Karpas-422 (cell line): ENCODE measurements around the gene PPP4R3B. TPM values are rescaled to one million over a fixed set of nuclear protein-coding genes. Genes with fewer than 3 reads are reported as not detected.

Experiments used
- DNase-seq: peaks from one replicate; pipeline ENCODE4 v3.0.0-alpha.2; 2015
- H2AFZ ChIP-seq: fragments of 200-600 bp; sonication (generic); 2 replicates; pipeline ENCODE4 v1.6.1; 2014; ENCODE audit warnings: antibody characterized with exemption, low read length, mixed read lengths
- H3K27ac ChIP-seq: fragments of 200-600 bp; sonication (generic); 2 replicates; pipeline ENCODE4 v1.5.1; 2014; ENCODE audit warnings: mild to moderate bottlenecking, low read length, moderate library complexity
- H3K27me3 ChIP-seq: fragments of 200-600 bp; sonication (generic); 2 replicates; pipeline ENCODE4 v1.6.1; 2014; ENCODE audit warnings: low read length, mixed read lengths
- H3K36me3 ChIP-seq: fragments of 200-600 bp; sonication (generic); 2 replicates; pipeline ENCODE4 v1.6.1; 2014; ENCODE audit warnings: low read length, mixed read lengths; ENCODE audit not compliant: insufficient read depth
- H3K4me1 ChIP-seq: fragments of 200-600 bp; sonication (generic); 2 replicates; pipeline ENCODE4 v1.6.1; 2014; ENCODE audit warnings: mild to moderate bottlenecking, low read length, mixed read lengths
- H3K4me2 ChIP-seq: fragments of 200-600 bp; sonication (generic); 2 replicates; pipeline ENCODE4 v1.6.1; 2014; ENCODE audit warnings: low read length, low read depth, mild to moderate bottlenecking; ENCODE audit not compliant: poor library complexity, severe bottlenecking
- H3K4me3 ChIP-seq: fragments of 200-600 bp; sonication (generic); 2 replicates; pipeline ENCODE4 v1.5.1; 2014; ENCODE audit warnings: mild to moderate bottlenecking, antibody characterized with exemption, low read length, mixed read lengths
- H3K79me2 ChIP-seq: fragments of 200-600 bp; sonication (generic); 2 replicates; pipeline ENCODE4 v1.6.1; 2014; ENCODE audit warnings: mild to moderate bottlenecking, low read length, mixed read lengths
- H3K9ac ChIP-seq: fragments of 200-600 bp; sonication (generic); 2 replicates; pipeline ENCODE4 v1.6.0; 2014; ENCODE audit warnings: low read length
- H3K9me2 ChIP-seq: fragments of 200-600 bp; sonication (generic), shearing (Covaris generic); replicated peaks from 2 replicates; pipeline ENCODE4 v1.6.0; 2014; ENCODE audit warnings: mild to moderate bottlenecking, low read length, moderate library complexity; ENCODE audit not compliant: insufficient read depth
- H3K9me3 ChIP-seq: fragments of 300-700, 200-600 bp; sonication (generic); 2 replicates; pipeline ENCODE4 v1.6.1; 2014; ENCODE audit warnings: low read length, mixed read lengths
- H4K20me1 ChIP-seq: fragments of 200-600 bp; sonication (generic); 2 replicates; pipeline ENCODE4 v1.6.1; 2014; ENCODE audit warnings: mild to moderate bottlenecking, antibody characterized with exemption, low read length, low read depth; ENCODE audit not compliant: insufficient read depth
- total RNA-seq: library from RNA; depleted of rRNA; stranded (reverse); fragments of >200 nt; shearing (Covaris generic); gene quantifications from 2 replicates; pipeline ENCODE4 v1.2.3, GENCODE V29; 2014; ENCODE audit warnings: low replicate concordance

PPP4R3B gene
- total RNA-seq, 1 experiment from 2014 or later, result 65.7 TPM

- Histone ChIP-seq H3K9me3 (no peaks in the 10 kb centered on the region), H3K27me3 (no peaks in the 10 kb centered on the region), H3K4me2 (peak overlapping the region; percentile 88), H3K79me2 (peaks cover 97% of the 10 kb centered on the region), H3K4me3 (peak overlapping the region; percentile 83), H3K9me2 (no peaks in the 10 kb centered on the region), H3K4me1 (peaks cover 26% of the 10 kb centered on the region), H2AFZ (no peak overlapping the region), H3K9ac (peak overlapping the region; percentile 88), H4K20me1 (peaks cover 15% of the 10 kb centered on the region; the same call in 1 of the 2 replicates), H3K36me3 (peaks cover 25% of the 10 kb centered on the region), H3K27ac (peak overlapping the region; percentile 80)
- peak; percentile 86 for DNase-seq
These were observed 1.0 kb upstream of the PPP4R3B start for GRCh38 chr2:55618275-55619055.

DNA sequence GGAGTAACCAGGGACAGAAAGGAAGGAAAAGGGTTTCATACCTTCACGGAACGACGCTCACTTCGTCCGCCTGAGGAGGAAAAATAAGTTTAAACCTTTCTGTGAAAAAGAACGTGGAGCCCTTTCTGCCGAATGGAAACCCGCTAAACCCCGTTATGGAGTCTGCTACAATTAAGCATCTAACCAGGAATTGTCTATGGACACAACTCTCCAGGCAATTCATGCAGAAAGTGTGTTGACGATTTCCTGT, 528 bp upstream of the PPP4R3B start:
- H3K9me2 ChIP-seq, result no peaks in the 10 kb centered on the region
- H3K27me3 ChIP-seq, result no peaks in the 10 kb centered on the region
- DNase-seq, result no peak
- no peaks in the 10 kb centered on the region for H3K9me3 ChIP-seq
- peaks cover 15% of the 10 kb centered on the region; the same call in 1 of the 2 replicates for H4K20me1 ChIP-seq
- H3K27ac ChIP-seq, result peak overlapping the region; percentile 80
- H2AFZ ChIP-seq, result no peak overlapping the region
- peaks cover 30% of the 10 kb centered on the region for H3K36me3 ChIP-seq
- peak overlapping the region; percentile 88 for H3K4me2 ChIP-seq
- H3K4me3 ChIP-seq, result peak overlapping the region; percentile 83
- peak overlapping the region; percentile 88 for H3K9ac ChIP-seq
- H3K4me1 ChIP-seq, result peaks cover 26% of the 10 kb centered on the region
- H3K79me2 ChIP-seq, result peaks cover 97% of the 10 kb centered on the region

DNA sequence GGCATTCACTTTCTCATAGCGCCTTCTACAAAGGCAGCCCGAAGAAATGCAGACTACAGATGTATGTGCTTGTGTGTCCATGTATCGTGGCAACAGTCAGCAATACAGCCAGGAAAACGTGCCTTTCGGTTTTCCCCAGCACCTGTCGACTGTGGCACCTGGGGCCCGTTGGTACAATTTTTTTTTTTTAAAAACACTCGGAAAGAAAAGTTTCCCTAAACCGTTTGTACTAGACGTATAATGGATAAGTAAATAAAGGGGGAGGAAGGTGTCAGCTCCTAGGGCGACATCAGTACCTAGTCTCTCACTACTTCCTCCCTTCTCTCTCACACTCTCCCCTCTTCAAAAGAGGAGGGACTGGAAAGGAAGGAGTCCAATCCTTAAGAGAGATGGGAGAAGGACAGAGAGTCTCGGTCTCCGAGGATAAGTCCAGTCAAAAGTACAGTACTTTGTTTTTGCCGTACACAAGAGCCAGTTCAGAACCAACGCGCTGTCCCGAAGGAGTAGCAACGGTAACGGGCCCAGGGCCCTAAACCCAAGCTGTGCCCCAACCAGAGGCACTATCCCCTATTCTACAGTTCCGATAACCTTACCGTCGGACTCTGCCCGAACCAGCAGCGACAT, 759 bp downstream of the PPP4R3B start:
- Histone ChIP-seq H3K9me3 (no peaks in the 10 kb centered on the region), H3K9ac (peak overlapping the region; percentile 99), H3K4me3 (peak overlapping the region; percentile 84), H3K36me3 (peaks cover 40% of the 10 kb centered on the region), H4K20me1 (peaks cover 15% of the 10 kb centered on the region; the same call in 1 of the 2 replicates), H3K79me2 (peaks cover 96% of the 10 kb centered on the region), H3K4me2 (peak overlapping the region; percentile 84), H3K4me1 (peaks cover 26% of the 10 kb centered on the region), H2AFZ (0 out of 2 replicates have a peak overlapping the region, but pooled peaks have one; percentile 6), H3K27me3 (no peaks in the 10 kb centered on the region), H3K27ac (peak overlapping the region; percentile 82), H3K9me2 (no peaks in the 10 kb centered on the region)
- peak; percentile 83 for DNase-seq

DNA sequence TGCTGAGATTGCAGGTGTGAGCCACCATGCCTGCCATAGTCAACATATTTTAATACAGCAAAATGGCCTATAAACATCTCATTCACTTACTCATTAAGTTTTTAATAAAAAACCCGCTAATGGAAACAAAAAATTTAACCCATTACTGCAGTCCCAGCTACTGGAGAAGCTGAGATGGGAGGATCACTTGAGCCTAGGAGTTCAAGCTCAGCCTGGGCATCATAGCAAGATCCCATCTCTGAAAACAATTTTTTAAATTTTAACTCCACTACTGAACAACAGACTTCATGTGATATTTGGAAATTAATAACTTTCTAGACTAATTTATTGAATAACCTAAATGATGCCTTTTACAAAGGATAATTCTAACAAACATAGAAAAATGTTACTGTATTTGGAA, 5.4 kb downstream of the PPP4R3B start:
- H4K20me1 ChIP-seq, result no peaks in the 10 kb centered on the region
- peaks cover 45% of the 10 kb centered on the region for H3K36me3 ChIP-seq
- no peak for DNase-seq
- H3K9me2 ChIP-seq, result no peaks in the 10 kb centered on the region
- no peak overlapping the region for H2AFZ ChIP-seq
- no peaks in the 10 kb centered on the region for H3K27me3 ChIP-seq
- H3K27ac ChIP-seq, result no peak overlapping the region
- H3K9me3 ChIP-seq, result no peaks in the 10 kb centered on the region
- no peak overlapping the region for H3K4me3 ChIP-seq
- no peak overlapping the region for H3K4me2 ChIP-seq
- H3K79me2 ChIP-seq, result peaks cover 98% of the 10 kb centered on the region
- H3K9ac ChIP-seq, result no peak overlapping the region
- peaks cover 9% of the 10 kb centered on the region for H3K4me1 ChIP-seq

DNA sequence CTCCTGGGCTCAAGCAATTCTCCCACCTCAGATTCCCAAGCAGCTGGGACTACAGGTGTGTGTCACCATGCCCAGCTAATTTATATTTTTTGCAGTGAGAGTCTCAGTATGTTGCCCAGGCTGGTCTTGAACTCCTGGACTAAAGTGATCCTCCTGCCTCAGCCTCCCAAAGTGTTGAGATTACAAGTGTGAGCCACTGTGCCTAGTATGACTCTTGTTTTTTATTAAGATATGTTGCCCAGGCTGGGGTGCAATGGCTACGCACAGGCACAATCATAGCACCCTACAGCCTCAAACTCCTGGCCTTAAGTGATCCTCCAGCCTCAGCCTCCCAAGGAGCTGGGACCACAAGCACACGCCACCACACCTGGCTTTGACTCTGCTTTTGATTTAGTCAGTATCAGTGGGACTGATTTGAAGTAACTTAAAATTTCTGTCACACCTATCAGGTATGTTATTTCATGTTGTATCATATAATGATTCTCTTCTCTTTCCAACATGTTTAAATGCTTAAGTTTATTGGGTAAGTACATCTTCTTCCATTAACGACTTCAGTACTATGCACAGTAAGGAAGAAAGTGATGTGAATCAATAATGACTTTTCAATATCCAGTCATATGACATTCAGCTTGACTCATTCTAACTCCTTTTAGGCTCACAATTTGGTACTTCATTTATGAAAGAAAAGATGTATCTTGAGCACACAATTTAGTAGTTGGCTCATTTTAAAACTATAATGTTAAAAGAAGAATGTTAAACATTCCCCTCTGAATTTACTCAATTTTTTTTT, 6.3 kb downstream of the PPP4R3B start:
- H3K4me1 ChIP-seq, result peaks cover 9% of the 10 kb centered on the region
- no peaks in the 10 kb centered on the region for H3K27me3 ChIP-seq
- no peak overlapping the region for H3K4me3 ChIP-seq
- H3K4me2 ChIP-seq, result no peak overlapping the region
- H3K9ac ChIP-seq, result no peak overlapping the region
- H3K27ac ChIP-seq, result no peak overlapping the region
- peaks cover 45% of the 10 kb centered on the region for H3K36me3 ChIP-seq
- no peaks in the 10 kb centered on the region for H3K9me2 ChIP-seq
- H3K79me2 ChIP-seq, result peaks cover 97% of the 10 kb centered on the region
- no peaks in the 10 kb centered on the region for H4K20me1 ChIP-seq
- H3K9me3 ChIP-seq, result no peaks in the 10 kb centered on the region
- DNase-seq, result peak; percentile 42
- H2AFZ ChIP-seq, result no peak overlapping the region

- H3K79me2 ChIP-seq, result peaks cover 97% of the 10 kb centered on the region
- DNase-seq, result no peak
These were observed 7.4 kb downstream of the PPP4R3B start for GRCh38 chr2:55609938-55610578.

DNA sequence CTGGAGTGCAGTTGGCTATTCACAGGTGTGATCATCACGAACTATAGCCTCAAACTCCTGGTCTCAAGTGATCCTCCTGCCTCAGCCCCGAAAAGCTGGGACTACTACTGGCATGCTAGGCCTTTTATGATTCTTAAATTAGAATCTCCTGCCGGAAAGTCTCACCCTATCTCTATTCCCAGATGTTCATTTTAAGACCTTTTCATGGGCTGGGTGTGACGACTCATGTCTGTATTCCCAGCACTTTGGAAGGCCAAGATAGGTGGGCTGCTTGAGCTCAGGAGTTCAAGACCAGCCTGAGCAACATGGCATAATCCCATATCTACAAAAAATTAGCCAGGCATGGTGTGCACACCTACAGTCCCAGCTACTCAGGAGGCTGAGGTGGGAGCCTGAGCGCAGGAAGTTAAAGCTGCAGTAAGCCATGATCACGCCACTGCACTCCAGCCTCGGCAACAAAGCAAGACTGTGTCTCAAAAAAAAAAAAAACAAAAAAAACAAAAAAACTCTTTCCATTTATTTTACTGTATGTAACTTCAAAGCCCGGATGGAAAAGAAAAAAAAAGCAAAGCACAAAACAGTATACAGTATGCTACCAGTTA, 8.1 kb downstream of the PPP4R3B start:
- H4K20me1 ChIP-seq, result no peaks in the 10 kb centered on the region
- no peak for DNase-seq
- no peaks in the 10 kb centered on the region for H3K9me2 ChIP-seq
- H3K36me3 ChIP-seq, result peaks cover 34% of the 10 kb centered on the region; the same call in 1 of the 2 replicates
- H3K27ac ChIP-seq, result no peak overlapping the region
- peaks cover 97% of the 10 kb centered on the region for H3K79me2 ChIP-seq
- no peaks in the 10 kb centered on the region for H3K9me3 ChIP-seq
- no peak overlapping the region for H3K4me2 ChIP-seq
- H3K4me3 ChIP-seq, result no peak overlapping the region
- no peaks in the 10 kb centered on the region for H3K27me3 ChIP-seq
- H3K9ac ChIP-seq, result no peak overlapping the region
- no peak overlapping the region for H2AFZ ChIP-seq
- no peaks in the 10 kb centered on the region for H3K4me1 ChIP-seq

More at GRCh38 chr2:55609938-55610578, 7.4 kb downstream of the PPP4R3B start:
- Histone ChIP-seq H2AFZ (no peak overlapping the region), H3K9me3 (no peaks in the 10 kb centered on the region), H3K9ac (no peak overlapping the region), H3K9me2 (no peaks in the 10 kb centered on the region), H3K27me3 (no peaks in the 10 kb centered on the region), H3K4me1 (peaks cover 3% of the 10 kb centered on the region), H4K20me1 (no peaks in the 10 kb centered on the region), H3K36me3 (peaks cover 41% of the 10 kb centered on the region; the same call in 1 of the 2 replicates), H3K4me3 (no peak overlapping the region), H3K27ac (no peak overlapping the region), H3K4me2 (no peak overlapping the region)
